Thyroid gland (tissue), 4 donors: ENCODE measurements around the gene ATF3.

ENCODE experiments used
- POLR2A ChIP-seq, 2 donors: fragments of 450-650 bp; IDR thresholded peaks; one replicate each; pipeline ENCODE4 v1.6.1; 2017; ENCODE audit warnings: antibody characterized with exemption in 2 of 2, mild to moderate bottlenecking in 2 of 2, moderate library complexity in 1 of 2
- TF ChIP-seq, protein P1 (sequence below), 6 experiments: fragments of 200-600 bp in 3 of 6; fragments of 450-650 bp in 3 of 6; sonication (generic) in 3 of 6; IDR thresholded peaks; one replicate each; pipeline ENCODE4 v1.5.1; 2016 to 2019; ENCODE audit warnings: antibody characterized with exemption in 6 of 6, mild to moderate bottlenecking in 2 of 6, inconsistent platforms in 1 of 6, moderate library complexity in 1 of 6

DNA sequence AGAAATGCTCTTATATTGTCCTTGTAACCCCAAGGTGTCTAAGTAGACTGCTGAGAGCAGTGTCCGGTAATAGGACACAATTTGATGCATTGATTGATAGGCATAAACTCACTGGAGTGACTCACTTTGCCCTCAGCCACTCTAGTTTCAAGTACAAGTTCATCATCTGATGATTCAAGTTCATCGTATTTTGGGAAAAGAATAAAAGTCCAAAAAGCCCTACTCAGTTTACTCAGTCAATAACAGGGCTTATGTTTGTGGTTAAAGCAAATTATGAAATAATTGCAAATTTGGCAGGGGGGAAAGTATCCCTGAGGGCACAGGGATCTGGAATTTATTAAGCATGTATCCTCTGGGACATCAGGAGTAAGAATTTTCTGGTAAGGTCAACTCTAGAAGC lies 7.6 kb upstream of the ATF3 start:
- TF ChIP-seq, protein P1, sequence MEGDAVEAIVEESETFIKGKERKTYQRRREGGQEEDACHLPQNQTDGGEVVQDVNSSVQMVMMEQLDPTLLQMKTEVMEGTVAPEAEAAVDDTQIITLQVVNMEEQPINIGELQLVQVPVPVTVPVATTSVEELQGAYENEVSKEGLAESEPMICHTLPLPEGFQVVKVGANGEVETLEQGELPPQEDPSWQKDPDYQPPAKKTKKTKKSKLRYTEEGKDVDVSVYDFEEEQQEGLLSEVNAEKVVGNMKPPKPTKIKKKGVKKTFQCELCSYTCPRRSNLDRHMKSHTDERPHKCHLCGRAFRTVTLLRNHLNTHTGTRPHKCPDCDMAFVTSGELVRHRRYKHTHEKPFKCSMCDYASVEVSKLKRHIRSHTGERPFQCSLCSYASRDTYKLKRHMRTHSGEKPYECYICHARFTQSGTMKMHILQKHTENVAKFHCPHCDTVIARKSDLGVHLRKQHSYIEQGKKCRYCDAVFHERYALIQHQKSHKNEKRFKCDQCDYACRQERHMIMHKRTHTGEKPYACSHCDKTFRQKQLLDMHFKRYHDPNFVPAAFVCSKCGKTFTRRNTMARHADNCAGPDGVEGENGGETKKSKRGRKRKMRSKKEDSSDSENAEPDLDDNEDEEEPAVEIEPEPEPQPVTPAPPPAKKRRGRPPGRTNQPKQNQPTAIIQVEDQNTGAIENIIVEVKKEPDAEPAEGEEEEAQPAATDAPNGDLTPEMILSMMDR (IDR thresholded peaks at IDR 0.05): no peak
- no peak for TF ChIP-seq POLR2A (IDR thresholded peaks at IDR 0.05)
